T-cell (primary cell): Measurements from ENCODE around the gene WDFY1. TPM values are rescaled to one million over a fixed set of nuclear protein-coding genes. Genes with fewer than 3 reads are reported as not detected.

ENCODE experiments used
- ATAC-seq, 4 experiments: fragments of 200-7000 bp in 3 of 4; fragments of 150-1000 bp in 1 of 4; cut with Tn5 transposase; replicated peaks in 1 of 4; 1 replicate in 3 of 4; 2 replicates in 1 of 4; pipeline ENCODE4 v1.10.0; 2021; ENCODE audit warnings: moderate library complexity in 3 of 4, mild to moderate bottlenecking in 2 of 4, moderate number of reproducible peaks in 1 of 4
- CTCF ChIA-PET, 2 donors: fragments of 300-600 bp; sonication (Branson Sonifier 250); formaldehyde crosslinking; loops; one replicate each; lab custom pipeline; 2022; ENCODE audit warnings: antibody characterized with exemption in 2 of 2; lab: Charles Lee
- POLR2A ChIA-PET, 2 donors: fragments of 300-600 bp; sonication (Branson Sonifier 250); formaldehyde crosslinking; loops; one replicate each; lab custom pipeline; 2022; ENCODE audit warnings: antibody characterized with exemption in 2 of 2; lab: Charles Lee
- DNase-seq, 35 experiments: peaks; one replicate each; pipeline versions ENCODE4 v3.0.0 to v3.0.0-alpha.2; 2013 to 2023
- H3K27ac ChIP-seq: one replicate; pipeline ENCODE4 v1.5.1; 2013; ENCODE audit warnings: low read length
- H3K27me3 ChIP-seq, 2 experiments: replicated peaks in 1 of 2; 1 replicate in 1 of 2; 2 replicates in 1 of 2; pipeline versions ENCODE4 v1.6.1 to v1.7.0; 2013; ENCODE audit warnings: low read length in 1 of 2, mixed read lengths in 1 of 2; ENCODE audit not compliant: control insufficient read depth in 2 of 2, insufficient read depth in 2 of 2; ENCODE audit errors: extremely low read depth in 1 of 2
- H3K36me3 ChIP-seq, 2 donors: 1 replicate in 1 of 2; 2 replicates in 1 of 2; pipeline versions ENCODE4 v1.6.1 to v1.7.0; 2013; ENCODE audit warnings: low read length in 1 of 2; ENCODE audit not compliant: control insufficient read depth in 2 of 2, insufficient read depth in 1 of 2; ENCODE audit errors: extremely low read depth in 1 of 2
- H3K4me1 ChIP-seq, 2 experiments: 1 replicate in 1 of 2; 2 replicates in 1 of 2; pipeline versions ENCODE4 v1.6.1 to v1.7.0; 2013; ENCODE audit warnings: low read length in 2 of 2, mixed read lengths in 1 of 2; ENCODE audit not compliant: insufficient read depth in 2 of 2, control insufficient read depth in 1 of 2; ENCODE audit errors: extremely low read depth in 1 of 2
- H3K4me3 ChIP-seq, 2 donors: 1 replicate in 1 of 2; 2 replicates in 1 of 2; pipeline versions ENCODE4 v1.5.1 to v1.7.0; 2013; ENCODE audit warnings: mild to moderate bottlenecking in 2 of 2, low read length in 1 of 2, moderate library complexity in 1 of 2; ENCODE audit not compliant: control insufficient read depth in 1 of 2; ENCODE audit errors: extremely low read depth in 1 of 2
- H3K9me3 ChIP-seq: 2 replicates; pipeline ENCODE4 v1.7.0; 2013
- H3K27ac Mint-ChIP-seq, 2 donors: one replicate each; pipeline ENCODE4 v1.8.0; 2020 to 2021; ENCODE audit warnings: mild to moderate bottlenecking in 2 of 2, mixed read lengths in 2 of 2
- H3K27me3 Mint-ChIP-seq, 2 donors: one replicate each; pipeline ENCODE4 v1.8.0; 2021 to 2022; ENCODE audit warnings: mixed read lengths in 2 of 2
- H3K36me3 Mint-ChIP-seq: one replicate; pipeline ENCODE4 v1.8.0; 2021; ENCODE audit warnings: mixed read lengths
- H3K4me1 Mint-ChIP-seq, 3 donors: one replicate each; pipeline ENCODE4 v1.8.0; 2020 to 2022; ENCODE audit warnings: mixed read lengths in 3 of 3, mild to moderate bottlenecking in 1 of 3
- H3K4me3 Mint-ChIP-seq, 3 donors: one replicate each; pipeline ENCODE4 v1.8.0; 2020 to 2022; ENCODE audit warnings: mild to moderate bottlenecking in 3 of 3, mixed read lengths in 3 of 3, moderate library complexity in 3 of 3
- H3K9me3 Mint-ChIP-seq, 3 donors: one replicate each; pipeline ENCODE4 v1.8.0; 2020 to 2022; ENCODE audit warnings: mixed read lengths in 3 of 3
- WGBS: methylation state at CpG from one replicate; pipeline ENCODE4 v1.1.5; 2013; ENCODE audit warnings: missing lambda C conversion rate; ENCODE audit not compliant: insufficient coverage; 5-methylcytosine and 5-hydroxymethylcytosine counted together
- total RNA-seq, 35 experiments: library from RNA in 6 of 35; stranded (reverse) in 6 of 35; fragments of 120-200 nt in 1 of 35; gene quantifications; one replicate each; pipeline versions ENCODE4 v1.2.1 to v1.2.4 and lab custom pipeline; 2013 to 2026

Gene WDFY1
- total RNA-seq, 5 donors from 2014 or later (not counting 1 experiment from before 2014, with no cell fraction given): 27.5 to 45.2 (median 36.6) TPM

GRCh38 chr2:223989206-223989855 is 44.2 kb upstream of the WDFY1 start:
- no peaks in the 10 kb centered on the region for H3K36me3 ChIP-seq
- H3K4me3 ChIP-seq: no peak overlapping the region
- no peaks in the 10 kb centered on the region for H3K9me3 Mint-ChIP-seq
- ChIA-PET CTCF (interaction anchor here (0.8 to 1.4 kb wide), 3 partner anchors 20 to 298 kb away, joined by 3 to 4 read pairs (median 4); no protein-coding TSS in a partner anchor), POLR2A (no interaction called here)
- H3K4me3 Mint-ChIP-seq: no peak overlapping the region
- no peak for DNase-seq
- H3K27ac Mint-ChIP-seq: no peak overlapping the region
- H3K27ac ChIP-seq: no peak overlapping the region
- H3K4me1 ChIP-seq: no peaks in the 10 kb centered on the region
- peaks cover 0 to 1% of the 10 kb centered on the region in 2 donors for H3K27me3 Mint-ChIP-seq
- H3K36me3 Mint-ChIP-seq: no peaks in the 10 kb centered on the region
- no peak for ATAC-seq
- no peaks in the 10 kb centered on the region for H3K9me3 ChIP-seq
- WGBS: 81% methylated on average over 7 of the region's 10 CpGs
- H3K27me3 ChIP-seq: peaks cover 0 to 2% of the 10 kb centered on the region in 2 experiments
- no peaks in the 10 kb centered on the region for H3K4me1 Mint-ChIP-seq

GRCh38 chr2:223981241-223981640 is 36.1 kb upstream of the WDFY1 start:
- DNase-seq (no peak), ATAC-seq (no peak)
- Mint-ChIP-seq H3K9me3 (no peaks in the 10 kb centered on the region), H3K4me3 (no peak overlapping the region), H3K27me3 (peaks cover 0 to 1% of the 10 kb centered on the region in 2 donors), H3K36me3 (peaks cover 2% of the 10 kb centered on the region), H3K27ac (no peak overlapping the region), H3K4me1 (no peaks in the 10 kb centered on the region)
- ChIA-PET POLR2A (no interaction called here), CTCF (interaction anchor here (1.3 to 2.0 kb wide), 2 partner anchors 11 to 13 kb away, joined by 6 to 8 read pairs; no protein-coding TSS in a partner anchor)
- Histone ChIP-seq H3K9me3 (no peaks in the 10 kb centered on the region), H3K4me3 (no peak overlapping the region), H3K36me3 (no peaks in the 10 kb centered on the region), H3K27me3 (no peaks in the 10 kb centered on the region), H3K4me1 (no peaks in the 10 kb centered on the region), H3K27ac (no peak overlapping the region)
- no CpG with 5 or more reads among the region's 1 CpG for WGBS

GRCh38 chr2:223980803-223981202 is 35.7 kb upstream of the WDFY1 start:
- no peak for ATAC-seq
- H3K27ac ChIP-seq: no peak overlapping the region
- no peaks in the 10 kb centered on the region for H3K4me1 Mint-ChIP-seq
- no peaks in the 10 kb centered on the region for H3K36me3 ChIP-seq
- no peaks in the 10 kb centered on the region for H3K9me3 ChIP-seq
- H3K9me3 Mint-ChIP-seq: no peaks in the 10 kb centered on the region
- H3K4me3 Mint-ChIP-seq: no peak overlapping the region
- no CpG with 5 or more reads among the region's 4 CpGs for WGBS
- no peaks in the 10 kb centered on the region for H3K27me3 ChIP-seq
- H3K27me3 Mint-ChIP-seq: peaks cover 0 to 1% of the 10 kb centered on the region in 2 donors
- DNase-seq: no peak
- no peak overlapping the region for H3K27ac Mint-ChIP-seq
- no peak overlapping the region for H3K4me3 ChIP-seq
- ChIA-PET CTCF (interaction anchor here (1.3 to 2.0 kb wide), 2 partner anchors 11 to 13 kb away, joined by 6 to 8 read pairs; no protein-coding TSS in a partner anchor), POLR2A (no interaction called here)
- no peaks in the 10 kb centered on the region for H3K4me1 ChIP-seq
- H3K36me3 Mint-ChIP-seq: peaks cover 2% of the 10 kb centered on the region

- DNase-seq: no peak
- POLR2A ChIA-PET: no interaction called here
- no peak for ATAC-seq
- Histone ChIP-seq H3K4me1 (no peaks in the 10 kb centered on the region), H3K27ac (no peak overlapping the region), H3K36me3 (no peaks in the 10 kb centered on the region), H3K27me3 (no peaks in the 10 kb centered on the region), H3K4me3 (no peak overlapping the region), H3K9me3 (no peaks in the 10 kb centered on the region)
- CTCF ChIA-PET: interaction anchor here (0.5 to 2.0 kb wide), 4 partner anchors 10 to 561 kb away, joined by 3 to 8 read pairs (median 5); no protein-coding TSS in a partner anchor
- no peaks in the 10 kb centered on the region for H3K27me3 Mint-ChIP-seq
- H3K4me1 Mint-ChIP-seq: no peaks in the 10 kb centered on the region
- no peak overlapping the region for H3K4me3 Mint-ChIP-seq
- peaks cover 2% of the 10 kb centered on the region for H3K36me3 Mint-ChIP-seq
- WGBS: no CpG with 5 or more reads among the region's 1 CpG
- H3K27ac Mint-ChIP-seq: no peak overlapping the region
- no peaks in the 10 kb centered on the region for H3K9me3 Mint-ChIP-seq
Measured at GRCh38 chr2:223980397-223980735, 35.2 kb upstream of the WDFY1 start.

- 88% methylated on average over 1 of the region's 2 CpGs for WGBS
Measured at GRCh38 chr2:223979730-223980396, 34.7 kb upstream of the WDFY1 start.

GRCh38 chr2:223978451-223978850 is 33.3 kb upstream of the WDFY1 start:
- Histone ChIP-seq H3K36me3 (no peaks in the 10 kb centered on the region), H3K27ac (no peak overlapping the region), H3K27me3 (no peaks in the 10 kb centered on the region), H3K9me3 (no peaks in the 10 kb centered on the region), H3K4me1 (no peaks in the 10 kb centered on the region), H3K4me3 (no peak overlapping the region)
- ChIA-PET CTCF (interaction anchor here (0.9 to 1.2 kb wide), 3 partner anchors 8 to 305 kb away, joined by 4 read pairs; no protein-coding TSS in a partner anchor), POLR2A (interaction anchor here (0.6 to 1.0 kb wide), 2 partner anchors 21 to 131 kb away, joined by 3 read pairs; partner anchors contain the start of gene MRPL44 (in 1 of the 2))
- no peaks in the 10 kb centered on the region for H3K9me3 Mint-ChIP-seq
- peaks cover 2% of the 10 kb centered on the region for H3K36me3 Mint-ChIP-seq
- H3K4me3 Mint-ChIP-seq: no peak overlapping the region
- ATAC-seq (no peak), DNase-seq (no peak)
- 90% methylated on average over 3 of the region's 4 CpGs for WGBS
- H3K4me1 Mint-ChIP-seq: no peaks in the 10 kb centered on the region
- no peak overlapping the region for H3K27ac Mint-ChIP-seq
- no peaks in the 10 kb centered on the region for H3K27me3 Mint-ChIP-seq

More at GRCh38 chr2:223979730-223980396, 34.7 kb upstream of the WDFY1 start:
- Mint-ChIP-seq H3K9me3 (no peaks in the 10 kb centered on the region), H3K4me1 (no peaks in the 10 kb centered on the region), H3K27ac (no peak overlapping the region), H3K36me3 (peaks cover 2% of the 10 kb centered on the region), H3K27me3 (no peaks in the 10 kb centered on the region), H3K4me3 (no peak overlapping the region)
- CTCF ChIA-PET: interaction anchor here (0.5 to 2.0 kb wide), 4 partner anchors 10 to 561 kb away, joined by 3 to 8 read pairs (median 5); no protein-coding TSS in a partner anchor
- POLR2A ChIA-PET: no interaction called here
- Histone ChIP-seq H3K27ac (no peak overlapping the region), H3K9me3 (no peaks in the 10 kb centered on the region), H3K36me3 (no peaks in the 10 kb centered on the region), H3K27me3 (no peaks in the 10 kb centered on the region), H3K4me3 (no peak overlapping the region), H3K4me1 (no peaks in the 10 kb centered on the region)
- no peak for ATAC-seq
- DNase-seq: no peak
